HEK293 (cell line): ENCODE measurements around the gene ISYNA1.
A peak's percentile ranks its signal among the peaks of the same experiment; 100 is the strongest.

Source experiments
- BCL6B ChIP-seq: fragments of 450-650 bp; formaldehyde crosslinking; IDR thresholded peaks from 2 replicates; pipeline ENCODE4 v1.5.1; 2017; ENCODE audit warnings: missing biosample characterization, missing genetic modification characterization
- CTCF ChIP-seq: fragments of 450-650 bp; formaldehyde crosslinking; IDR thresholded peaks from 2 replicates; pipeline ENCODE4 v1.5.1; 2016; ENCODE audit warnings: missing biosample characterization, missing genetic modification characterization
- GLI2 ChIP-seq: fragments of 450-650 bp; formaldehyde crosslinking; IDR thresholded peaks from 2 replicates; pipeline ENCODE4; 2017; ENCODE audit warnings: missing biosample characterization, missing genetic modification characterization, low read depth, borderline replicate concordance
- KLF1 ChIP-seq: fragments of 450-650 bp; formaldehyde crosslinking; IDR thresholded peaks from 2 replicates; pipeline ENCODE4 v1.5.1; 2016; ENCODE audit warnings: missing biosample characterization, missing genetic modification characterization
- PATZ1 ChIP-seq: fragments of 450-650 bp; formaldehyde crosslinking; IDR thresholded peaks from 2 replicates; pipeline ENCODE4 v1.5.1; 2016; ENCODE audit warnings: missing biosample characterization, missing genetic modification characterization
- TSHZ1 ChIP-seq: fragments of 450-650 bp; formaldehyde crosslinking; IDR thresholded peaks from 2 replicates; pipeline ENCODE4 v1.5.1; 2016; ENCODE audit warnings: missing biosample characterization, missing genetic modification characterization, borderline replicate concordance
- ZBTB7A ChIP-seq: fragments of 450-650 bp; formaldehyde crosslinking; IDR thresholded peaks from 2 replicates; pipeline ENCODE4 v1.5.1; 2016; ENCODE audit warnings: low read depth, missing biosample characterization, missing genetic modification characterization
- ZNF146 ChIP-seq: fragments of 450-650 bp; formaldehyde crosslinking; IDR thresholded peaks from 2 replicates; pipeline ENCODE4 v1.5.1; 2016; ENCODE audit warnings: missing biosample characterization, missing genetic modification characterization
- ZNF148 ChIP-seq: fragments of 450-650 bp; formaldehyde crosslinking; IDR thresholded peaks from 2 replicates; pipeline ENCODE4 v1.5.0; 2017; ENCODE audit warnings: missing biosample characterization, missing genetic modification characterization, borderline replicate concordance
- ZNF169 ChIP-seq: fragments of 450-650 bp; formaldehyde crosslinking; IDR thresholded peaks from 2 replicates; pipeline ENCODE4 v1.5.1; 2016; ENCODE audit warnings: missing biosample characterization, missing genetic modification characterization
- ZNF214 ChIP-seq: fragments of 450-650 bp; formaldehyde crosslinking; IDR thresholded peaks from 2 replicates; pipeline ENCODE4 v1.5.1; 2017; ENCODE audit warnings: missing biosample characterization, mild to moderate bottlenecking, missing genetic modification characterization, borderline replicate concordance
- ZNF302 ChIP-seq: fragments of 450-650 bp; formaldehyde crosslinking; IDR thresholded peaks from 2 replicates; pipeline ENCODE4 v1.5.1; 2016; ENCODE audit warnings: missing biosample characterization, missing genetic modification characterization, low read depth
- ZNF449 ChIP-seq: fragments of 450-650 bp; formaldehyde crosslinking; IDR thresholded peaks from 2 replicates; pipeline ENCODE4 v1.5.1; 2017; ENCODE audit warnings: missing biosample characterization, mild to moderate bottlenecking, missing genetic modification characterization, moderate library complexity
- ZNF530 ChIP-seq: fragments of 450-650 bp; formaldehyde crosslinking; IDR thresholded peaks from 2 replicates; pipeline ENCODE4 v1.5.1; 2016; ENCODE audit warnings: low read depth, missing biosample characterization, missing genetic modification characterization
- ZNF561 ChIP-seq: fragments of 450-650 bp; IDR thresholded peaks from 2 replicates; pipeline ENCODE4 v1.5.1; 2018; ENCODE audit warnings: missing biosample characterization, missing genetic modification characterization, borderline replicate concordance
- ZNF596 ChIP-seq: fragments of 450-650 bp; IDR thresholded peaks from 2 replicates; pipeline ENCODE4 v1.5.0; 2018; ENCODE audit warnings: missing biosample characterization, mild to moderate bottlenecking, missing genetic modification characterization, moderate library complexity
- ZNF610 ChIP-seq: fragments of 450-650 bp; formaldehyde crosslinking; IDR thresholded peaks from 2 replicates; pipeline ENCODE4 v1.5.1; 2016; ENCODE audit warnings: missing biosample characterization, missing genetic modification characterization, borderline replicate concordance
- ZNF621 ChIP-seq: fragments of 450-650 bp; formaldehyde crosslinking; IDR thresholded peaks from 2 replicates; pipeline ENCODE4 v1.5.1; 2017; ENCODE audit warnings: missing biosample characterization, missing genetic modification characterization
- ZNF639 ChIP-seq: fragments of 450-650 bp; formaldehyde crosslinking; IDR thresholded peaks from 2 replicates; pipeline ENCODE4 v1.5.1; 2016; ENCODE audit warnings: missing biosample characterization, missing genetic modification characterization
- ZNF704 ChIP-seq: fragments of 450-650 bp; formaldehyde crosslinking; IDR thresholded peaks from 2 replicates; pipeline ENCODE4 v1.5.1; 2016; ENCODE audit warnings: missing biosample characterization, missing genetic modification characterization
- ZNF776 ChIP-seq: fragments of 450-650 bp; formaldehyde crosslinking; IDR thresholded peaks from 2 replicates; pipeline ENCODE4 v1.5.0; 2017; ENCODE audit warnings: missing biosample characterization, missing genetic modification characterization, borderline replicate concordance
- ZNF837 ChIP-seq: fragments of 450-650 bp; formaldehyde crosslinking; IDR thresholded peaks from 2 replicates; pipeline ENCODE4 v1.5.1; 2016; ENCODE audit warnings: missing biosample characterization, missing genetic modification characterization

Gene ISYNA1

GRCh38 chr19:18428787-18429674 is 8.9 kb downstream of the ISYNA1 start (continued):
- TF ChIP-seq PATZ1 (tag by site-specific recombination) = peak; percentile 99
- no peak for TF ChIP-seq ZNF704
- TF ChIP-seq ZNF837 (tag by site-specific recombination) = no peak
- no peak for TF ChIP-seq ZBTB7A
- TF ChIP-seq ZNF639 (tag by site-specific recombination) = no peak
- no peak for TF ChIP-seq GLI2
- TF ChIP-seq KLF1 (tag by site-specific recombination) = peak; percentile 93
- TF ChIP-seq TSHZ1 (tag by site-specific recombination) = peak; percentile 49; the same call in 1 of the 2 replicates
- TF ChIP-seq BCL6B = no peak
- TF ChIP-seq ZNF302 (tag by site-specific recombination) = no peak
- no peak for TF ChIP-seq ZNF214 (tag by site-specific recombination)
- peak; percentile 64 for TF ChIP-seq CTCF (tag by site-specific recombination)
- TF ChIP-seq ZNF621 (tag by site-specific recombination) = no peak
- no peak for TF ChIP-seq ZNF146
- no peak for TF ChIP-seq ZNF530 (tag by site-specific recombination)
- no peak for TF ChIP-seq ZNF148
- no peak for TF ChIP-seq ZNF776 (tag by site-specific recombination)
- peak; percentile 96 for TF ChIP-seq ZNF449 (tag by site-specific recombination)
- TF ChIP-seq ZNF610 = no peak
- no peak for TF ChIP-seq ZNF169
- TF ChIP-seq ZNF561 (tag by site-specific recombination) = peak; percentile 93
- TF ChIP-seq ZNF596 (tag by site-specific recombination) = peak; percentile 84
